SK-N-SH (cell line): ENCODE data around the gene SLC6A11. TPM values are rescaled to one million over a fixed set of nuclear protein-coding genes. Genes with fewer than 3 reads are reported as not detected.

Experiments used
- CTCF ChIA-PET: fragments of 300-600, 350-600 bp; formaldehyde crosslinking; extraction: SDS; loops from one replicate; lab custom pipeline; 2021; lab: Yijun Ruan, JAX
- POLR2A ChIA-PET: fragments of 350-600 bp; sonication (Branson Sonifier 250); formaldehyde crosslinking; extraction: SDS; loops from one replicate; lab custom pipeline; 2020; ENCODE audit warnings: antibody characterized with exemption, inconsistent platforms; lab: Yijun Ruan, JAX
- DNase-seq: peaks from one replicate; pipeline ENCODE4 v3.0.0; 2012
- H2AFZ ChIP-seq: fragments of 200-600 bp; sonication (generic); 2 replicates; pipeline ENCODE4 v1.8.1; 2016; ENCODE audit warnings: antibody characterized with exemption, mild to moderate bottlenecking, low read depth
- H3F3A ChIP-seq: fragments of 200-600 bp; sonication (generic); replicated peaks from 2 replicates; pipeline ENCODE3; 2016; ENCODE audit warnings: antibody characterized with exemption, mild to moderate bottlenecking; ENCODE audit not compliant: insufficient read depth
- H3K27ac ChIP-seq, 2 experiments: fragments of 200-500 bp in 1 of 2; fragments of 200-600 bp in 1 of 2; sonication (Bioruptor generic) in 1 of 2; sonication (generic), shearing (Covaris generic) in 1 of 2; 2 replicates each; pipeline versions ENCODE4 v1.5.1 to v1.6.1; 2014 to 2016; ENCODE audit warnings: low read depth in 2 of 2, inconsistent platforms in 1 of 2, low read length in 1 of 2, mild to moderate bottlenecking in 1 of 2, mixed read lengths in 1 of 2
- H3K27me3 ChIP-seq: fragments of 200-600 bp; sonication (generic), shearing (Covaris generic); 2 replicates; pipeline ENCODE4 v1.6.1; 2016; ENCODE audit warnings: mixed run types; ENCODE audit not compliant: insufficient read depth
- H3K36me3 ChIP-seq, 2 experiments: fragments of 200-500 bp in 1 of 2; fragments of 200-600 bp in 1 of 2; sonication (Bioruptor generic) in 1 of 2; sonication (generic) in 1 of 2; replicated peaks in 1 of 2; 2 replicates each; pipeline versions ENCODE3 to v1.5.1; 2014 to 2016; ENCODE audit warnings: low read length in 1 of 2, mild to moderate bottlenecking in 1 of 2; ENCODE audit not compliant: insufficient read depth in 2 of 2, control insufficient read depth in 1 of 2
- H3K4me1 ChIP-seq, 2 experiments: fragments of 200-500 bp in 1 of 2; fragments of 200-600 bp in 1 of 2; sonication (Bioruptor generic) in 1 of 2; sonication (generic), shearing (Covaris generic) in 1 of 2; 2 replicates each; pipeline versions ENCODE4 v1.5.1 to v1.6.1; 2014 to 2016; ENCODE audit warnings: low read depth in 1 of 2, low read length in 1 of 2, mixed run types in 1 of 2; ENCODE audit not compliant: insufficient read depth in 2 of 2, control insufficient read depth in 1 of 2
- H3K4me2 ChIP-seq: fragments of 200-600 bp; sonication (generic), shearing (Covaris generic); 2 replicates; pipeline ENCODE4 v1.6.1; 2017; ENCODE audit warnings: mixed run types
- H3K4me3 ChIP-seq, 2 experiments: fragments of 200-500 bp in 1 of 2; fragments of 200-600 bp in 1 of 2; sonication (Bioruptor generic) in 1 of 2; sonication (generic), shearing (Covaris generic) in 1 of 2; 2 replicates each; pipeline versions ENCODE4 v1.5.1 to v1.8.1; 2014 to 2016; ENCODE audit warnings: low read depth in 2 of 2, inconsistent platforms in 1 of 2, low read length in 1 of 2, mild to moderate bottlenecking in 1 of 2, mixed read lengths in 1 of 2, moderate library complexity in 1 of 2
- H3K79me2 ChIP-seq: fragments of 200-600 bp; sonication (generic); 2 replicates; pipeline ENCODE4 v1.8.1; 2017; ENCODE audit warnings: mild to moderate bottlenecking; ENCODE audit not compliant: insufficient read depth
- H3K9ac ChIP-seq: fragments of 200-600 bp; sonication (generic); 2 replicates; pipeline ENCODE4 v1.6.1; 2017; ENCODE audit warnings: mixed run types
- H3K9me2 ChIP-seq: fragments of 200-600 bp; sonication (generic); 2 replicates; pipeline ENCODE4 v1.6.1; 2017; ENCODE audit warnings: mixed run types
- H3K9me3 ChIP-seq: fragments of 200-600 bp; sonication (generic); 2 replicates; pipeline ENCODE4 v1.6.1; 2017; ENCODE audit warnings: mixed run types, mild to moderate bottlenecking, moderate library complexity
- H4K20me1 ChIP-seq: fragments of 200-600 bp; sonication (generic); 2 replicates; pipeline ENCODE4 v1.6.1; 2017; ENCODE audit warnings: mild to moderate bottlenecking, mixed run types; ENCODE audit not compliant: insufficient read depth
- ELF1 ChIP-seq: IDR thresholded peaks from 2 replicates; pipeline ENCODE4 v1.4.0; 2012
- FOSL2 ChIP-seq: IDR thresholded peaks from 2 replicates; pipeline ENCODE4 v1.4.0; 2012; ENCODE audit warnings: low read depth, mild to moderate bottlenecking, moderate library complexity, borderline replicate concordance
- FOXJ3 ChIP-seq: sonication (generic); formaldehyde crosslinking; IDR thresholded peaks from 2 replicates; pipeline ENCODE4 v1.5.1; 2020; ENCODE audit warnings: mild to moderate bottlenecking, missing genetic modification reagents
- GABPA ChIP-seq: IDR thresholded peaks from 2 replicates; pipeline ENCODE4 v1.4.0; 2012; ENCODE audit warnings: low read depth, mild to moderate bottlenecking
- GATA2 ChIP-seq: sonication (generic); formaldehyde crosslinking; IDR thresholded peaks from 2 replicates; pipeline ENCODE4 v1.5.0; 2020; ENCODE audit warnings: mild to moderate bottlenecking, missing genetic modification reagents
- JUND ChIP-seq: IDR thresholded peaks from 2 replicates; pipeline ENCODE4 v1.4.0; 2012
- MXI1 ChIP-seq: IDR thresholded peaks from 2 replicates; pipeline ENCODE4 v1.6.1; 2012; ENCODE audit warnings: mild to moderate bottlenecking, low read depth, low read length, improper control_type of control experiment
- NRF1 ChIP-seq: IDR thresholded peaks from 2 replicates; pipeline ENCODE4 v1.6.1; 2012; ENCODE audit warnings: low read depth, mild to moderate bottlenecking, low read length
- POLR2AphosphoS5 ChIP-seq: IDR thresholded peaks from 2 replicates; pipeline ENCODE4 v1.6.1; 2012; ENCODE audit warnings: low read depth, low read length
- RAD21 ChIP-seq: IDR thresholded peaks from 2 replicates; pipeline ENCODE4 v1.6.1; 2012; ENCODE audit warnings: mild to moderate bottlenecking, low read length
- TEAD4 ChIP-seq: IDR thresholded peaks from 2 replicates; pipeline ENCODE4 v1.4.0; 2012; ENCODE audit warnings: mild to moderate bottlenecking, borderline replicate concordance; ENCODE audit not compliant: insufficient read depth
- WGBS: methylation state at CpG from one replicate; pipeline ENCODE4 v1.1.6; 2017; ENCODE audit warnings: low lambda C conversion rate; 5-methylcytosine and 5-hydroxymethylcytosine counted together
- polyA plus RNA-seq, 3 experiments: library from polyadenylated mRNA; depleted of rRNA; stranded (reverse); fragments of >200 nt; gene quantifications; 2 replicates each; pipeline ENCODE4 v1.2.3, GENCODE V29; 2012
- TF ChIP-seq, protein P1 (sequence below): IDR thresholded peaks from 2 replicates; pipeline ENCODE4 v1.6.1; 2012; ENCODE audit warnings: mild to moderate bottlenecking, low read depth, low read length, moderate library complexity
- TF ChIP-seq, protein P2 (sequence below): IDR thresholded peaks from 2 replicates; pipeline ENCODE4; 2012
- TF ChIP-seq, protein P3 (sequence below): fragments of 150-350 bp; IDR thresholded peaks from 2 replicates; pipeline ENCODE4 v1.6.1; 2016; ENCODE audit warnings: mild to moderate bottlenecking, low read depth, low read length
- TF ChIP-seq, protein P4 (sequence below): fragments of 200-600 bp; sonication (generic); IDR thresholded peaks from 2 replicates; pipeline ENCODE4 v1.6.1; 2017; ENCODE audit warnings: antibody characterized with exemption, mild to moderate bottlenecking, moderate library complexity

Gene SLC6A11
- 0.03 and 0.11 TPM in 2 replicates for polyA plus RNA-seq (2012; rRNA removed)
- 0.12 and 0.26 TPM in 2 replicates for polyA plus RNA-seq (2012; cell fraction: cytosol; rRNA removed)
- 0.07 and 0.12 TPM in 2 replicates for polyA plus RNA-seq (2012; cell fraction: nucleus; rRNA removed)

DNA sequence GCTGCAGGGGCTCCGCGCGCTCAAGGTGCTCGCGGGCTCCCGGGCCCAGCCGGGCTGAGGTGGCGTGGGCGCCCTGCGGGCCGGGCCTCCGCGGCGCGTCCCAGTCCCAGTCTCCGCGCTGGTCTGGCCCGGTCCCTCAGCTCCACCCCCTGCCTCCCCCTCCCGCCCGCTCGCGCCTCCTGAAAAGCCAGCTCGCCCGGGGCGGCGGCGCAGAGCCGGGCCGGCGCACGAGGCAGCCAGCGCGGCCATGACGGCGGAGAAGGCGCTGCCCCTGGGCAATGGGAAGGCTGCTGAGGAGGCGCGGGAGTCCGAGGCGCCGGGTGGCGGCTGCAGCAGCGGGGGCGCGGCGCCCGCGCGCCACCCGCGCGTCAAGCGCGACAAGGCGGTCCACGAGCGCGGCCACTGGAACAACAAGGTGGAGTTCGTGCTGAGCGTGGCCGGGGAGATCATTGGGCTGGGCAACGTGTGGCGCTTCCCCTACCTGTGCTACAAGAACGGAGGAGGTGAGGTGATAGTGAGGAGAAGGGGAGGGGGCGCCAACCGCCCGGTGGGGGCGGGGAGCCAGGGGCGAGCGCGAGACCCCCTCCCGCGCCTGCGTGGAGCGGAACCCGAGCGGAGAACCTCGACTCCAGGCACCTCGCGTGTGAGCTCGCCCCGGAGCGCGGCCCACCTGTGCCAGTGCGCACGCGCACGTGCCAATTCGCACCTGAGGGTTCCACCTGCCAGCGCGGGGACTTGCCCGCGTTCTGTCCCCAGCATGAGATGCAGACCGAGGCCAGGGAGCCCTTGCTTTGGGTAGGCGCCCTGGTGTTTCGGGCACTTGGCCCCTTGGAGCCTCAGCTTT lies at the start of gene SLC6A11:
Gene SLC6A11 (plus strand): TSS at position 210 of the 844 bp plus-strand sequence. CDS start 38 bp downstream, at position 248.
- Histone ChIP-seq H3K4me3 (peak within 1 kb of the TSS in 1 of 2 experiments; percentile 45; a peak in 2 of 4 replicates), H3K4me1 (peaks cover 0 to 15% of the 10 kb centered on the region in 2 experiments; a peak in 1 of 4 replicates), H3K27me3 (no peaks in the 10 kb centered on the region), H3F3A (no peaks in the 10 kb centered on the region), H2AFZ (no peak within 1 kb of the TSS), H3K27ac (peak within 1 kb of the TSS in 1 of 2 experiments; percentile 22; a peak in 1 of 4 replicates), H3K36me3 (no peaks in the 10 kb centered on the region), H3K9me3 (no peaks in the 10 kb centered on the region), H3K79me2 (no peaks in the 10 kb centered on the region), H3K4me2 (no peak within 1 kb of the TSS), H3K9me2 (no peaks in the 10 kb centered on the region), H3K9ac (no peak within 1 kb of the TSS), H4K20me1 (no peaks in the 10 kb centered on the region)
- 25% methylated on average over 20 of the region's 96 CpGs for WGBS
- ChIA-PET POLR2A (no interaction called here), CTCF (no interaction called here)
- peak; percentile 94 for DNase-seq
- TF ChIP-seq NRF1 = 0 out of 2 replicates have a peak, but pooled peaks have one; percentile 1
- no peak for TF ChIP-seq TEAD4
- TF ChIP-seq MXI1 = peak; percentile 56; the same call in 1 of the 2 replicates

DNA sequence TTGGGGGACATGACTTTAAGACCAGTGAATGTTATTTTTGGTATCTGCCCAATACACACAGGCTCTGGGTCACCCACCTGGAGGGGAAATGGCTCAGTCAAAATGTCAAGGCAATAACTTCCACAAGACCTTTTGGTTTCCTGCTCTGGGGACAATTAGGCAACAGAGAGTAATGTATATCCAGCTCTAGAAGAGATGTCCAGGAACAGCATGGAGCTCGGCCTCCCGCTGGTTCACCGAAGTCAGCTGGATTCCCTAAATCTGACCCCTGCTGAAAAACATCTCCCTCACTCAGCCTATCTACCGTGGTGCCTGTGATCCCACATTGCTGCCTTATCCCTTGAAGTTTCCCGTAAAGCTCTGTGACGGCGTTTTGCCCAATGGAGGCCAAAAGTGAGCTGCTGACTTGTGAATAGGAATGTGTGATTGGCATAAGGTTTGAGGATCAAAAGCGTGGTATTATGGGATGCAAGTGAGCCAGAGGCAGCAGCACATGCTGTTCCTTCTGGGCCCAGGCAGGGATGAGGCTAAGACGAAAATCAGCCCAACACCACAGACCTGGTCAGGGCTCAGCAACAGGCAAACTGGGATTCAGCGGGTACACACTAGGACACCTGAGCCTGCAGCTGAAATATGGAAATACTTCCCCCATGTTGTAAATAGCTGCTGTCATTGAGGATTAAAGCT lies 47.2 kb upstream of the SLC6A11 start:
- Histone ChIP-seq H3F3A (no peaks in the 10 kb centered on the region), H3K9ac (no peak overlapping the region), H3K36me3 (no peaks in the 10 kb centered on the region), H3K9me3 (no peaks in the 10 kb centered on the region), H3K9me2 (no peaks in the 10 kb centered on the region), H3K4me1 (peaks cover 0 to 3% of the 10 kb centered on the region in 2 experiments; a peak in 1 of 4 replicates), H3K79me2 (no peaks in the 10 kb centered on the region), H3K27ac (no peak overlapping the region), H3K4me3 (no peak overlapping the region), H2AFZ (no peak overlapping the region), H3K27me3 (no peaks in the 10 kb centered on the region), H3K4me2 (no peak overlapping the region), H4K20me1 (no peaks in the 10 kb centered on the region)
- POLR2A ChIA-PET = no interaction called here
- WGBS = 50% methylated on average over 9 of the region's 10 CpGs
- CTCF ChIA-PET = interaction anchor here (1.1 to 7.1 kb wide), 9 partner anchors 8 to 291 kb away, joined by 3 to 46 read pairs (median 7); no protein-coding TSS in a partner anchor
- DNase-seq = no peak
- TF ChIP-seq, protein P1, sequence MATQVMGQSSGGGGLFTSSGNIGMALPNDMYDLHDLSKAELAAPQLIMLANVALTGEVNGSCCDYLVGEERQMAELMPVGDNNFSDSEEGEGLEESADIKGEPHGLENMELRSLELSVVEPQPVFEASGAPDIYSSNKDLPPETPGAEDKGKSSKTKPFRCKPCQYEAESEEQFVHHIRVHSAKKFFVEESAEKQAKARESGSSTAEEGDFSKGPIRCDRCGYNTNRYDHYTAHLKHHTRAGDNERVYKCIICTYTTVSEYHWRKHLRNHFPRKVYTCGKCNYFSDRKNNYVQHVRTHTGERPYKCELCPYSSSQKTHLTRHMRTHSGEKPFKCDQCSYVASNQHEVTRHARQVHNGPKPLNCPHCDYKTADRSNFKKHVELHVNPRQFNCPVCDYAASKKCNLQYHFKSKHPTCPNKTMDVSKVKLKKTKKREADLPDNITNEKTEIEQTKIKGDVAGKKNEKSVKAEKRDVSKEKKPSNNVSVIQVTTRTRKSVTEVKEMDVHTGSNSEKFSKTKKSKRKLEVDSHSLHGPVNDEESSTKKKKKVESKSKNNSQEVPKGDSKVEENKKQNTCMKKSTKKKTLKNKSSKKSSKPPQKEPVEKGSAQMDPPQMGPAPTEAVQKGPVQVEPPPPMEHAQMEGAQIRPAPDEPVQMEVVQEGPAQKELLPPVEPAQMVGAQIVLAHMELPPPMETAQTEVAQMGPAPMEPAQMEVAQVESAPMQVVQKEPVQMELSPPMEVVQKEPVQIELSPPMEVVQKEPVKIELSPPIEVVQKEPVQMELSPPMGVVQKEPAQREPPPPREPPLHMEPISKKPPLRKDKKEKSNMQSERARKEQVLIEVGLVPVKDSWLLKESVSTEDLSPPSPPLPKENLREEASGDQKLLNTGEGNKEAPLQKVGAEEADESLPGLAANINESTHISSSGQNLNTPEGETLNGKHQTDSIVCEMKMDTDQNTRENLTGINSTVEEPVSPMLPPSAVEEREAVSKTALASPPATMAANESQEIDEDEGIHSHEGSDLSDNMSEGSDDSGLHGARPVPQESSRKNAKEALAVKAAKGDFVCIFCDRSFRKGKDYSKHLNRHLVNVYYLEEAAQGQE = no peak
- TF ChIP-seq, protein P2, sequence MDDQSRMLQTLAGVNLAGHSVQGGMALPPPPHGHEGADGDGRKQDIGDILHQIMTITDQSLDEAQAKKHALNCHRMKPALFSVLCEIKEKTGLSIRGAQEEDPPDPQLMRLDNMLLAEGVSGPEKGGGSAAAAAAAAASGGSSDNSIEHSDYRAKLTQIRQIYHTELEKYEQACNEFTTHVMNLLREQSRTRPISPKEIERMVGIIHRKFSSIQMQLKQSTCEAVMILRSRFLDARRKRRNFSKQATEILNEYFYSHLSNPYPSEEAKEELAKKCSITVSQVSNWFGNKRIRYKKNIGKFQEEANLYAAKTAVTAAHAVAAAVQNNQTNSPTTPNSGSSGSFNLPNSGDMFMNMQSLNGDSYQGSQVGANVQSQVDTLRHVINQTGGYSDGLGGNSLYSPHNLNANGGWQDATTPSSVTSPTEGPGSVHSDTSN = no peak
- TF ChIP-seq, protein P3, sequence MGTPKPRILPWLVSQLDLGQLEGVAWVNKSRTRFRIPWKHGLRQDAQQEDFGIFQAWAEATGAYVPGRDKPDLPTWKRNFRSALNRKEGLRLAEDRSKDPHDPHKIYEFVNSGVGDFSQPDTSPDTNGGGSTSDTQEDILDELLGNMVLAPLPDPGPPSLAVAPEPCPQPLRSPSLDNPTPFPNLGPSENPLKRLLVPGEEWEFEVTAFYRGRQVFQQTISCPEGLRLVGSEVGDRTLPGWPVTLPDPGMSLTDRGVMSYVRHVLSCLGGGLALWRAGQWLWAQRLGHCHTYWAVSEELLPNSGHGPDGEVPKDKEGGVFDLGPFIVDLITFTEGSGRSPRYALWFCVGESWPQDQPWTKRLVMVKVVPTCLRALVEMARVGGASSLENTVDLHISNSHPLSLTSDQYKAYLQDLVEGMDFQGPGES = no peak
- no peak for TF ChIP-seq FOXJ3
- no peak for TF ChIP-seq JUND
- no peak for TF ChIP-seq ELF1
- TF ChIP-seq, protein P4, sequence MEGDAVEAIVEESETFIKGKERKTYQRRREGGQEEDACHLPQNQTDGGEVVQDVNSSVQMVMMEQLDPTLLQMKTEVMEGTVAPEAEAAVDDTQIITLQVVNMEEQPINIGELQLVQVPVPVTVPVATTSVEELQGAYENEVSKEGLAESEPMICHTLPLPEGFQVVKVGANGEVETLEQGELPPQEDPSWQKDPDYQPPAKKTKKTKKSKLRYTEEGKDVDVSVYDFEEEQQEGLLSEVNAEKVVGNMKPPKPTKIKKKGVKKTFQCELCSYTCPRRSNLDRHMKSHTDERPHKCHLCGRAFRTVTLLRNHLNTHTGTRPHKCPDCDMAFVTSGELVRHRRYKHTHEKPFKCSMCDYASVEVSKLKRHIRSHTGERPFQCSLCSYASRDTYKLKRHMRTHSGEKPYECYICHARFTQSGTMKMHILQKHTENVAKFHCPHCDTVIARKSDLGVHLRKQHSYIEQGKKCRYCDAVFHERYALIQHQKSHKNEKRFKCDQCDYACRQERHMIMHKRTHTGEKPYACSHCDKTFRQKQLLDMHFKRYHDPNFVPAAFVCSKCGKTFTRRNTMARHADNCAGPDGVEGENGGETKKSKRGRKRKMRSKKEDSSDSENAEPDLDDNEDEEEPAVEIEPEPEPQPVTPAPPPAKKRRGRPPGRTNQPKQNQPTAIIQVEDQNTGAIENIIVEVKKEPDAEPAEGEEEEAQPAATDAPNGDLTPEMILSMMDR = no peak
- TF ChIP-seq GABPA = no peak
- TF ChIP-seq GATA2 (CRISPR knock-in tag) = no peak
- TF ChIP-seq FOSL2 = no peak
- no peak for TF ChIP-seq RAD21
- TF ChIP-seq POLR2AphosphoS5 = no peak
- no peak for TF ChIP-seq TEAD4
